SH-SY5Y (cell line): ENCODE results near the gene HDAC6.

ENCODE experiments used
- GATA2 ChIP-seq: IDR thresholded peaks from 2 replicates; pipeline ENCODE4 v1.6.1; 2011; ENCODE audit warnings: mild to moderate bottlenecking, low read depth, low read length
- GATA3 ChIP-seq: IDR thresholded peaks from 2 replicates; pipeline ENCODE4 v1.6.1; 2011; ENCODE audit warnings: low read depth, mild to moderate bottlenecking, low read length, moderate library complexity

- TF ChIP-seq GATA2: no peak
- no peak for TF ChIP-seq GATA3
Observed at GRCh38 chrX:48864210-48864609, 62.3 kb downstream of the HDAC6 start.
